Measurements from ENCODE around the gene LACTBL1.

DNA sequence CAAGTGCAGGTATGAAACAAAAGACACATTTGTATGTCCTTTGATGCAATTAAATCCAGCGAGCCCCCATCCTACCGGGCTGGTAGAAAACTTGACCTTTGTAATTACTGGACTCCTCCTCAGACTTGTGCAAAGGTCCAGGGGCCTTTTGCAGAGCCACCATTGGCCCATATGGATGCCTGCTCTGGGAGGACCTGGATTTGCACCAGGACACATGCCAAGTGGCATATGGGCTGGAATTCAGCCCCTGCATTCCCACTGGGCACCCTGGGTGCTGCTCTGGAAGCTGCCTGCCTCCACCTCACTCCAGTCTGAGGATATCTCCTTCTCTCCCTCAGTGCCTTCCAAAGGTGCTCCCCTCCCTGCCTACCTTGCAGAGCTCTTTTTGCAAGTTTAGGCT lies 36.0 kb downstream of the LACTBL1 start:
- TF ChIP-seq CTCF (conservative IDR thresholded peaks at IDR 0.05; ENCODE audit: low read length): no peak
- no peak for TF ChIP-seq EZH2phosphoT487 (IDR thresholded peaks at IDR 0.05; ENCODE audit: borderline replicate concordance, low read depth, low read length)
